GM19351 (cell line): ENCODE measurements around the gene CRTC3.
A peak's percentile ranks its signal among the peaks of the same experiment; 100 is the strongest.
"Not testable (repeated sequence)": the region's sequence is repeated elsewhere in the genome, so short reads cannot be mapped to it uniquely, and the experiment has no call there.

Experiments used
- ATAC-seq: cut with Tn5 transposase; IDR thresholded peaks from one replicate; pipeline ENCODE4 v1.9.1; 2021; ENCODE audit warnings: mild to moderate bottlenecking, moderate library complexity; ENCODE audit not compliant: unreplicated experiment

CRTC3 gene

GRCh38 chr15:90667073-90667754 lies 137.5 kb downstream of the CRTC3 start:
- no peak for ATAC-seq

GRCh38 chr15:90667755-90668345 lies 138.1 kb downstream of the CRTC3 start:
- ATAC-seq, result not testable (repeated sequence)

GRCh38 chr15:90670631-90671030 lies 140.9 kb downstream of the CRTC3 start:
- not testable (repeated sequence) for ATAC-seq

- no peak for ATAC-seq
These were observed 141.5 kb downstream of the CRTC3 start for GRCh38 chr15:90671216-90671615.

GRCh38 chr15:90673357-90673756 lies 143.6 kb downstream of the CRTC3 start:
- ATAC-seq, result not testable (repeated sequence)

GRCh38 chr15:90674476-90674875 lies 144.8 kb downstream of the CRTC3 start:
- no peak for ATAC-seq

- no peak for ATAC-seq
These were observed 145.7 kb downstream of the CRTC3 start for GRCh38 chr15:90675464-90675863.

GRCh38 chr15:90677807-90678790 lies 148.4 kb downstream of the CRTC3 start:
- ATAC-seq, result no peak

- no peak for ATAC-seq
These were observed 150.2 kb downstream of the CRTC3 start for GRCh38 chr15:90679959-90680358.

GRCh38 chr15:90680371-90680935 lies 150.7 kb downstream of the CRTC3 start:
- ATAC-seq, result no peak

GRCh38 chr15:90681056-90681455 lies 151.3 kb downstream of the CRTC3 start:
- no peak for ATAC-seq

GRCh38 chr15:90681480-90681879 lies 151.8 kb downstream of the CRTC3 start:
- ATAC-seq, result no peak

- no peak for ATAC-seq
These were observed 153.6 kb downstream of the CRTC3 start for GRCh38 chr15:90683371-90683770.

- ATAC-seq, result no peak
These were observed 154.2 kb downstream of the CRTC3 start for GRCh38 chr15:90683876-90684275.

- ATAC-seq, result no peak
These were observed 154.6 kb downstream of the CRTC3 start for GRCh38 chr15:90684281-90684680.

GRCh38 chr15:90685591-90686434 lies 156.1 kb downstream of the CRTC3 start:
- peak; percentile 28 for ATAC-seq

- ATAC-seq, result peak; percentile 87
These were observed 156.9 kb downstream of the CRTC3 start for GRCh38 chr15:90686435-90687218.

GRCh38 chr15:90689326-90689961 lies 159.7 kb downstream of the CRTC3 start:
- ATAC-seq, result not testable (repeated sequence)

GRCh38 chr15:90690585-90690984 lies 160.9 kb downstream of the CRTC3 start:
- no peak for ATAC-seq
